Mucosa of descending colon (tissue), 3 donors: ENCODE measurements around the gene GPN3. TPM values are rescaled to one million over a fixed set of nuclear protein-coding genes. Genes with fewer than 3 reads are reported as not detected.
"Not testable (repeated sequence)": the region's sequence is repeated elsewhere in the genome, so short reads cannot be mapped to it uniquely, and the experiment has no call there.

Experiments
- ATAC-seq: fragments of 200-7000 bp; cut with Tn5 transposase; one replicate; pipeline ENCODE4 v1.9.1; 2020; ENCODE audit warnings: mild to moderate bottlenecking, moderate library complexity
- DNase-seq, 3 donors: peaks; one replicate each; pipeline ENCODE4 v3.0.0-alpha.2; 2020
- H3K36me3 ChIP-seq: fragments of 200-600 bp; one replicate; pipeline ENCODE4 v1.8.0; 2021; ENCODE audit warnings: low read depth, mild to moderate bottlenecking
- H3K4me1 ChIP-seq: fragments of 200-600 bp; one replicate; pipeline ENCODE4 v1.8.0; 2021; ENCODE audit warnings: low read depth, mild to moderate bottlenecking
- H3K4me3 ChIP-seq: fragments of 200-600 bp; one replicate; pipeline ENCODE4 v1.8.0; 2021; ENCODE audit warnings: mild to moderate bottlenecking
- H3K9me3 ChIP-seq: fragments of 200-600 bp; one replicate; pipeline ENCODE4 v1.8.0; 2021; ENCODE audit warnings: mild to moderate bottlenecking
- CTCF ChIP-seq: fragments of 200-600 bp; IDR thresholded peaks from one replicate; pipeline ENCODE4 v1.8.0; 2022; ENCODE audit warnings: antibody characterized with exemption, mild to moderate bottlenecking
- intact Hi-C, 2 donors: fragments of 100-400 bp; cut with DNase I in 1 of 2; cut with micrococcal nuclease in 1 of 2; formaldehyde crosslinking; loops; one replicate each; pipeline versions ENCODE4 v1.11.0 to v1.11.1; 2022; cut with DNase I, micrococcal nuclease
- total RNA-seq, 3 donors: library from RNA; stranded (reverse); fragmentation: NEBNext Ultra II Directional in 2 of 3; extraction: Animal tissue kit (Norgen Biotek cat#: 25700) in 2 of 3; gene quantifications; one replicate each; pipeline versions ENCODE4 v1.2.1 to v1.2.4, GENCODE V29; 2021 to 2023
- donor health status: DM: no; HTN: no; CAD: no; lungs with moderate emphysema.
- donor health status: DM: no; HTN: no; CAD: no.
- donor health status: DM: no; HTN: yes; CAD: no.

The GPN3 gene
- total RNA-seq, 3 donors from 2014 or later: 9.0 to 15.8 (median 12.4) TPM

DNA sequence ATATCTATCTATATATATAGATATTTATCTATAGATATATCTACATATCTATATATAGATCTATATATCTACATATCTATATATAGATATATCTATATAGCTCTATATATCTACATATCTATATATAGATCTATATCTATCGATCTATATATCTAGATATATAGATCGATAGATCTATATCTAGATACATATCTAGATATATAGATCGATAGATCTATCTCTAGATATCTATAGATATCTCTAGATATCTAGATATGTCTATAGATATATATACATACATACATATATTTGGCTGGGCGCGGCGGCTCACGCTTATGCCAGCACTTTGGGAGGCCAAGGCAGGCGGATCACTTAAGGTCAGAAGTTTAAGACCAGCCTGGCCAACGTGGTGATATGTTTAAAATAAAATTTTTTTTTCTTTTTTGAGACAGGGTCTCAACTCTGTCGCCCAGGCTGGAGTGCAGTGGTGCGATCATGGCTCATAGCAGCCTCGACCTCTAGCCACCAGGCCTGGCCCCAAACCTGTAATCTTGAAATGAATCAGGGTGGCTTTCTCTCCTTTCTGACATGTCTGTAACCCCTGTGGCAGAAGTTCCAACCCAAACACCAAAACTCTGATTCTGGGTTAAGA is 36.0 kb downstream of the GPN3 start:
- DNase-seq: peak in 1 of 3 donors; percentile 21
- ATAC-seq: no peak
- intact Hi-C loops: loop anchor here (5.0 to 10.0 kb wide), 2 partner anchors 330 to 337 kb away; no protein-coding TSS in a partner anchor

GRCh38 chr12:110429676-110430075 is 38.4 kb downstream of the GPN3 start:
- DNase-seq, H3K9me3 ChIP-seq, H3K36me3 ChIP-seq, H3K4me3 ChIP-seq, ATAC-seq, H3K4me1 ChIP-seq: not testable (repeated sequence)
- intact Hi-C loops: loop anchor here (5.0 to 10.0 kb wide), 2 partner anchors 327 to 335 kb away; no protein-coding TSS in a partner anchor

More for the DNA sequence above, 36.0 kb downstream of the GPN3 start:
- peak overlapping the region; percentile 10 for H3K4me3 ChIP-seq
- H3K9me3 ChIP-seq: no peaks in the 10 kb centered on the region
- no peak for TF ChIP-seq CTCF
- H3K4me1 ChIP-seq: no peaks in the 10 kb centered on the region
- peaks cover 9% of the 10 kb centered on the region for H3K36me3 ChIP-seq

- DNase-seq: no peak
- ATAC-seq: no peak
- Histone ChIP-seq H3K9me3 (no peaks in the 10 kb centered on the region), H3K4me3 (no peak overlapping the region), H3K4me1 (no peaks in the 10 kb centered on the region), H3K36me3 (no peaks in the 10 kb centered on the region)
- intact Hi-C loops: no loop called here
- TF ChIP-seq CTCF: no peak
Measured at GRCh38 chr12:110426406-110426805, 41.7 kb downstream of the GPN3 start.

- Histone ChIP-seq H3K9me3 (no peaks in the 10 kb centered on the region), H3K36me3 (no peaks in the 10 kb centered on the region), H3K4me1 (no peaks in the 10 kb centered on the region), H3K4me3 (no peak overlapping the region)
- no peak for TF ChIP-seq CTCF
- DNase-seq: no peak
- no peak for ATAC-seq
- intact Hi-C loops: no loop called here
Measured at GRCh38 chr12:110424237-110424636, 43.8 kb downstream of the GPN3 start.

DNA sequence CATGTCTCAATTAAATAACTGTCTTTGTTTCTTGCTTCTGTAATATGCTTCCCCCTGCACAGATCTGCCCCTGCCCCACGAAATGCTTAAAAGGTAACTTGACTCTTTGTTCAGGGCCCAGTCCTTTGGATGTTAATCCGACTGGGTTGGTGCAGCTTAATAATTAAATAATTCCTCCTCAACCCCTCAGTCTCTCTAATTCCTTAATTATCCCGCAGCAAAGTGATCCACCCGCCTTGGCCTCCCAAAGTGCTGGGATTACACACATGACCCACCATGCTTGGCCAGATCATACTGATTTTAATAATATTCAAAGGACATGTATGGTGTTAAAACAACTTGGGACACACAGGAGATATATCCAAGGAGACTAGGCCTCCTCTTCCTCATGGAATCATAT is 46.4 kb downstream of the GPN3 start:
- Histone ChIP-seq H3K36me3 (no peaks in the 10 kb centered on the region), H3K4me3 (no peak overlapping the region), H3K9me3 (no peaks in the 10 kb centered on the region), H3K4me1 (no peaks in the 10 kb centered on the region)
- no peak for ATAC-seq
- DNase-seq: no peak
- intact Hi-C loops: no loop called here
- no peak for TF ChIP-seq CTCF

DNA sequence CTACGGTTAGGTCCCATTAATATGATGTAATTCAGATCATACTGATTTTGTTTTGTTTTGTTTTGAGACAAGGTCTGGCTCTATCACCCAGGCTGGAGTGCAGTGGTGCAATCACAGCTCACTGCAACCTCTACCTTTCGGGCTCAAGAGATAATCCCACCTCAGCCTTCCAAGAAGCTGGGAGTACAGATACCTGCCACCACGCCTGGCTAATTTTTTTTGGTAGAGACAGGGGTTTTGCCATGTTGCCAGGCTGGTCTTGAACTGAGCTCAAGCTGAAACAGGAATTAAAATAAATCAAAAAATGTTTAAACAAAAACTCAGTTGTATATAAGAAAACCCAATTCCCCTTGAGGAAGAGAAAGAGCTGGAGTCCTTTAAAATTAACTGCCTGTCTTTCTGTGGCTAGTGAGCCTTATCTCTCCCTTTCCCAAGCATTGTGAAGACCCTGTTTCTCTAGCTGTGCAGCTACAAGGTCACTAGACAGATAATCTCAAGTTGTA is 46.8 kb downstream of the GPN3 start:
- intact Hi-C loops: no loop called here
- no peak for TF ChIP-seq CTCF
- Histone ChIP-seq H3K36me3 (no peaks in the 10 kb centered on the region), H3K4me1 (no peaks in the 10 kb centered on the region), H3K9me3 (no peaks in the 10 kb centered on the region), H3K4me3 (no peak overlapping the region)
- DNase-seq (no peak), ATAC-seq (no peak)

DNA sequence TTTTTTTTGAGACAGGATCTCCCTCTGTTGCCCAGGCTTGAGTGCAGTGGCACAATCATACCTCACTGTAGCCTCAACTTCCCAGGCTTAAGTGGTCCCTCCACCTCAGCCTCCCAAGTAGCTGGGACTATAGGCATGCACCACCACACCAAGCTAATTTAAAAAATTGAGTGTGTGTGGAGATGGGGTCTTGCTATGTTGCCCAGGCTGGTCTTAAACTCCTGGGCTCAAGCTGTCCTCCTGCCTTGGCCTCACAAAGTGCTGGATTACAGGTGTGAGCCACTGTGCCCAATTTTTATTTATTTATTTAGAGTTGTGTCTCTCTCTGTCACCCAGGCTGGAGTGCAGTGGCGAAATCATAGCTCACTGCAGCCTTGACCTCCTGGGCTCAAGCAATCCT is 47.4 kb downstream of the GPN3 start:
- intact Hi-C loops, H3K36me3 ChIP-seq, H3K9me3 ChIP-seq, H3K4me1 ChIP-seq, ATAC-seq, DNase-seq, H3K4me3 ChIP-seq: not testable (repeated sequence)

- ATAC-seq, intact Hi-C loops, H3K4me3 ChIP-seq, DNase-seq, H3K36me3 ChIP-seq, H3K9me3 ChIP-seq, H3K4me1 ChIP-seq: not testable (repeated sequence)
Measured at GRCh38 chr12:110417113-110417512, 50.9 kb downstream of the GPN3 start.

GRCh38 chr12:110410086-110410485 is 58.0 kb downstream of the GPN3 start:
- intact Hi-C loops, ATAC-seq, H3K36me3 ChIP-seq, H3K4me3 ChIP-seq, H3K9me3 ChIP-seq, DNase-seq, H3K4me1 ChIP-seq: not testable (repeated sequence)
